ENCODE measurements around the gene GRB2. TPM values are rescaled to one million over a fixed set of nuclear protein-coding genes. Genes with fewer than 3 reads are reported as not detected.

Gene GRB2
- total and polyA plus RNA-seq, 10 of the 15 experiments (the other 5 are each of a cell fraction or from before 2014, with no cell fraction given), result 113 to 268 (median 158) TPM

DNA sequence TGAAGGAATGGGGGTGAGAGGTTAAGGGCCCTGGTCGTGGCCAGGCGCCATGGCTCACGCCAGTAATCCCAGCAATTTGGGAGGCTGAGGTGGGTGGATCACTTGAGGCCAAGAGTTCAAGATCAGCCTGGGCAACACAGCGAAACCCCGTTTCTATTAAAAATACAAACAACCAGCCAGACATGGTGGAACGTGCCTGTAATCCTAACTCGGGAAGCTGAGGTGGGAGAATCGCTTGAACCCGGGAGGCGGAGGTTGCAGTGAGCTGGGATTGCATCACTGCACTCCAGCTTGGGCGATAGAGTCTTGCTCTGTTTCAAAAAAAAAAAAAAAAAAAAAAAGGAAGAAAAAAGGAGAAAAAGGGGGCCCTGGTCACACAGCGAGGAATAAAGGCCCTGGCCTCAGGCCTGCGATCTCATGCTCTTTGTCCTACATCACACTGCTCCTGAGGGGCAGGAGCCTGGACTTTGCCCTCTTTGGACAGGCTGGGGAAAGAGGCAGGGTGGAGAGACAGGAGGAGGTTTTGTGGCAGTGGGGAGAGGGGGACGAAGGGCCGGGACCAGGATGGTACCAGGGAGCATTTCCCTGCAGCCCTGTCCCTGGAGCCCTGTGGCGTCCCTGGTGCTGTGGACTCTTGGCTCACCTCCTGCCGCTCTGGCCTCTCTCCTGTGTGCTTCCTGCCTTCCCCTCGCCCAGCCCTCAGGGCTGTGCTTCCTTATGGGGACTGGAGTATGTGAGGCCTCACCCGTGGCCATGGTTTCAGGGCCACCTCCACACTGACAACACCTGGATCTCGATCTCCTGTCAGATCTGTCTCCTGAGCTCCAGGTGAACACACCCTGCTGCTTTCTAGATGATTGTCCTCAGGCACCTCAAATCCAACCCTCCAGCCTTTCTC is 96.5 kb downstream of the GRB2 start:
- CTCF ChIA-PET, result interaction anchor here (1.0 kb wide), 1 partner anchor 14 kb away, joined by 5 read pairs; no protein-coding TSS in a partner anchor
- H2AFZ ChIP-seq (ENCODE audit: control insufficient read depth, low read depth, low read length), result no peak overlapping the region
- no peak overlapping the region for H3K4me2 ChIP-seq (ENCODE audit: control insufficient read depth, insufficient read depth)
- no peaks in the 10 kb centered on the region for H3K36me3 ChIP-seq (ENCODE audit: control insufficient read depth in 2 of 2, insufficient read depth in 2 of 2, low read length in 1 of 2)
- H3K4me1 ChIP-seq (ENCODE audit: control insufficient read depth, insufficient read depth, low read length), result peaks cover 17% of the 10 kb centered on the region
- H3K9me3 ChIP-seq (replicated peaks; ENCODE audit: control insufficient read depth, insufficient read depth, low read length), result no peaks in the 10 kb centered on the region
- H3K9ac ChIP-seq (ENCODE audit: control insufficient read depth, insufficient read depth, low read length), result no peak overlapping the region
- no peak for FAIRE-seq
- POLR2A ChIA-PET, result interaction anchor here (1.2 to 14.5 kb wide), 2 partner anchors 9 to 227 kb away, joined by 3 to 255 read pairs; no protein-coding TSS in a partner anchor
- H3K27me3 ChIP-seq (replicated peaks in 1 of 2; ENCODE audit: control insufficient read depth in 2 of 2, insufficient read depth in 2 of 2, low read length in 1 of 2), result no peaks in the 10 kb centered on the region
- H3K79me2 ChIP-seq (ENCODE audit: control insufficient read depth, insufficient read depth, low read length), result no peaks in the 10 kb centered on the region
- RAD21 ChIA-PET (ENCODE audit: unreplicated experiment), result interaction anchor here (1.2 kb wide), 1 partner anchor 12 kb away, joined by 3 read pairs; no protein-coding TSS in a partner anchor
- intact Hi-C loops (cut with micrococcal nuclease; ENCODE audit: unreplicated experiment) (no loop called here), in situ Hi-C loops (cut with MboI) (no loop called here)
- TF ChIP-seq CHD4 (IDR thresholded peaks at IDR 0.05) (no peak), MEF2A (IDR thresholded peaks at IDR 0.05; ENCODE audit: insufficient read depth, low read depth, low read length) (no peak)
- TF ChIP-seq, protein P1, sequence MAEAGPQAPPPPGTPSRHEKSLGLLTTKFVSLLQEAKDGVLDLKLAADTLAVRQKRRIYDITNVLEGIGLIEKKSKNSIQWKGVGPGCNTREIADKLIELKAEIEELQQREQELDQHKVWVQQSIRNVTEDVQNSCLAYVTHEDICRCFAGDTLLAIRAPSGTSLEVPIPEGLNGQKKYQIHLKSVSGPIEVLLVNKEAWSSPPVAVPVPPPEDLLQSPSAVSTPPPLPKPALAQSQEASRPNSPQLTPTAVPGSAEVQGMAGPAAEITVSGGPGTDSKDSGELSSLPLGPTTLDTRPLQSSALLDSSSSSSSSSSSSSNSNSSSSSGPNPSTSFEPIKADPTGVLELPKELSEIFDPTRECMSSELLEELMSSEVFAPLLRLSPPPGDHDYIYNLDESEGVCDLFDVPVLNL (IDR thresholded peaks at IDR 0.05; ENCODE audit: low read depth, low read length), result no peak
- TF ChIP-seq, protein P2, sequence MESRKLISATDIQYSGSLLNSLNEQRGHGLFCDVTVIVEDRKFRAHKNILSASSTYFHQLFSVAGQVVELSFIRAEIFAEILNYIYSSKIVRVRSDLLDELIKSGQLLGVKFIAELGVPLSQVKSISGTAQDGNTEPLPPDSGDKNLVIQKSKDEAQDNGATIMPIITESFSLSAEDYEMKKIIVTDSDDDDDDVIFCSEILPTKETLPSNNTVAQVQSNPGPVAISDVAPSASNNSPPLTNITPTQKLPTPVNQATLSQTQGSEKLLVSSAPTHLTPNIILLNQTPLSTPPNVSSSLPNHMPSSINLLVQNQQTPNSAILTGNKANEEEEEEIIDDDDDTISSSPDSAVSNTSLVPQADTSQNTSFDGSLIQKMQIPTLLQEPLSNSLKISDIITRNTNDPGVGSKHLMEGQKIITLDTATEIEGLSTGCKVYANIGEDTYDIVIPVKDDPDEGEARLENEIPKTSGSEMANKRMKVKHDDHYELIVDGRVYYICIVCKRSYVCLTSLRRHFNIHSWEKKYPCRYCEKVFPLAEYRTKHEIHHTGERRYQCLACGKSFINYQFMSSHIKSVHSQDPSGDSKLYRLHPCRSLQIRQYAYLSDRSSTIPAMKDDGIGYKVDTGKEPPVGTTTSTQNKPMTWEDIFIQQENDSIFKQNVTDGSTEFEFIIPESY (IDR thresholded peaks at IDR 0.05), result no peak
- SMC1A ChIA-PET (ENCODE audit: uncharacterized antibody, unreplicated experiment), result interaction anchor here (1.1 to 1.2 kb wide), 2 partner anchors 9 to 11 kb away, joined by 3 read pairs; no protein-coding TSS in a partner anchor
- no peak overlapping the region for H3K27ac ChIP-seq (ENCODE audit: control insufficient read depth, insufficient read depth)
- no peak for ATAC-seq
- 86% methylated on average over 20 of the region's 20 CpGs for WGBS (ENCODE audit: insufficient coverage, insufficient replicate concordance, low lambda C conversion rate, missing lambda C conversion rate)
- no peak overlapping the region for H3K4me3 ChIP-seq
- no peaks in the 10 kb centered on the region for H4K20me1 ChIP-seq (ENCODE audit: control insufficient read depth, insufficient read depth)
- no peak for DNase-seq (ENCODE audit: low read depth, low spot score)
- BruUV-seq (replicated peaks), result no TSS peak

Measured in GM12878 (cell line).